Vagina (tissue), 2 donors: Measurements from ENCODE around the gene GPR173.

Experiments
- POLR2AphosphoS5 ChIP-seq, 2 donors: sonication (generic); formaldehyde crosslinking; IDR thresholded peaks; one replicate each; pipeline ENCODE4 v1.9.0; 2017; ENCODE audit warnings: antibody characterized with exemption in 2 of 2, mild to moderate bottlenecking in 2 of 2, low read depth in 1 of 2; ENCODE audit not compliant: insufficient read depth in 1 of 2
- TF ChIP-seq, protein P1 (sequence below), 3 experiments: fragments of 450-650 bp in 2 of 3; fragments of 200-600 bp in 1 of 3; sonication (generic) in 1 of 3; IDR thresholded peaks; one replicate each; pipeline ENCODE4 v1.5.1; 2017 to 2019; ENCODE audit warnings: antibody characterized with exemption in 3 of 3, mild to moderate bottlenecking in 2 of 3, moderate library complexity in 2 of 3

DNA sequence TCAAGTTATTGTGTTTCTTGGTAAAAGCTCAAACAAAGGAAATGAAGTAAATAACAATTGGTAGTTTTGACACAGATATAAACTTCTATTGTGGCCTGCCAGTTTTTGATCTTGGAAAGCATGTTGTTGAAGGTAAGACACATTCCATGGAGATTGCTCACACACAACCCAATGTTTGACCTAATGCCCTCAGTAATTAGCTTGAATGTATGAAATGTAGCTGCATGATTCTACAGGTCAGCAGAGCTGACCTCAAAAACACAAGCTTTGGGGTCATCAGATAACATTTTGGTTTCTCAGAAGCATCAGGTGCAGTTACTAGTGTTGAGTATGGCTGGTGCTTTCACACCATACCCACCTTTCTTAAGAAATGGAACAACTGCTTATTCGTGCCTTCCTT lies 16.5 kb downstream of the GPR173 start:
- TF ChIP-seq, protein P1, sequence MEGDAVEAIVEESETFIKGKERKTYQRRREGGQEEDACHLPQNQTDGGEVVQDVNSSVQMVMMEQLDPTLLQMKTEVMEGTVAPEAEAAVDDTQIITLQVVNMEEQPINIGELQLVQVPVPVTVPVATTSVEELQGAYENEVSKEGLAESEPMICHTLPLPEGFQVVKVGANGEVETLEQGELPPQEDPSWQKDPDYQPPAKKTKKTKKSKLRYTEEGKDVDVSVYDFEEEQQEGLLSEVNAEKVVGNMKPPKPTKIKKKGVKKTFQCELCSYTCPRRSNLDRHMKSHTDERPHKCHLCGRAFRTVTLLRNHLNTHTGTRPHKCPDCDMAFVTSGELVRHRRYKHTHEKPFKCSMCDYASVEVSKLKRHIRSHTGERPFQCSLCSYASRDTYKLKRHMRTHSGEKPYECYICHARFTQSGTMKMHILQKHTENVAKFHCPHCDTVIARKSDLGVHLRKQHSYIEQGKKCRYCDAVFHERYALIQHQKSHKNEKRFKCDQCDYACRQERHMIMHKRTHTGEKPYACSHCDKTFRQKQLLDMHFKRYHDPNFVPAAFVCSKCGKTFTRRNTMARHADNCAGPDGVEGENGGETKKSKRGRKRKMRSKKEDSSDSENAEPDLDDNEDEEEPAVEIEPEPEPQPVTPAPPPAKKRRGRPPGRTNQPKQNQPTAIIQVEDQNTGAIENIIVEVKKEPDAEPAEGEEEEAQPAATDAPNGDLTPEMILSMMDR (IDR thresholded peaks at IDR 0.05) = no peak
- no peak for TF ChIP-seq POLR2AphosphoS5 (IDR thresholded peaks at IDR 0.05; ENCODE audit: insufficient read depth in 1 of 2, low read depth in 1 of 2)
